ENCODE measurements around the gene FLACC1. TPM values are rescaled to one million over a fixed set of nuclear protein-coding genes. Genes with fewer than 3 reads are reported as not detected.

Gene FLACC1
- 1.2 TPM for total RNA-seq (ENCODE audit: unreplicated experiment)
- long read RNA-seq, result 0 reads

DNA sequence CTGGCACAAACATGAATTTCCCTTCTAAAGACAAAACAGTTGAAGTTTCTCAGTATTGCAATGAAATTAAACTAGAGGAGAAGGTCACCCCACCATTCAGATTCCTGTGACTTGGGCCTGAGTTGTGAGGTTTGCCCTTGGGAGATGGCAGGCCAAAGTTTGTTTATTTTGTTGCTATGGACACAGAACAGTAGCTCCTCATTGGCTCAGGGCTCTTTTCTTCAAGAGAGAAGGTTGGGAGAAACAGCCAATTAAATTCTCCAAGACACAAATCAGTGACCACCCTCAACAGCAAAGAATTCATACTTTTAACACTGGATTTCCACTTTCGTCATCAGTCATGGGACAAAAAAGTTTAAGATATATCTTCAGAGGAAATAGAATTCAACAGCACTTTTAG, at the start of gene FLACC1:
TSS of gene FLACC1 (minus strand) at position 125 of the 400 bp plus-strand sequence. CDS start 5,941 bp downstream, outside the sequence.
- Mint-ChIP-seq H3K4me1 (ENCODE audit: low read depth, unreplicated experiment) (no peaks in the 10 kb centered on the region), H3K27ac (ENCODE audit: unreplicated experiment) (peak within 1 kb of the TSS; percentile 26), H3K4me3 (ENCODE audit: unreplicated experiment) (no peak within 1 kb of the TSS), H3K9me3 (ENCODE audit: unreplicated experiment) (no peaks in the 10 kb centered on the region), H3K36me3 (ENCODE audit: unreplicated experiment) (peaks cover 19% of the 10 kb centered on the region), H3K27me3 (ENCODE audit: unreplicated experiment) (no peaks in the 10 kb centered on the region)
- no peak for DNase-seq
- TF ChIP-seq, protein P1, sequence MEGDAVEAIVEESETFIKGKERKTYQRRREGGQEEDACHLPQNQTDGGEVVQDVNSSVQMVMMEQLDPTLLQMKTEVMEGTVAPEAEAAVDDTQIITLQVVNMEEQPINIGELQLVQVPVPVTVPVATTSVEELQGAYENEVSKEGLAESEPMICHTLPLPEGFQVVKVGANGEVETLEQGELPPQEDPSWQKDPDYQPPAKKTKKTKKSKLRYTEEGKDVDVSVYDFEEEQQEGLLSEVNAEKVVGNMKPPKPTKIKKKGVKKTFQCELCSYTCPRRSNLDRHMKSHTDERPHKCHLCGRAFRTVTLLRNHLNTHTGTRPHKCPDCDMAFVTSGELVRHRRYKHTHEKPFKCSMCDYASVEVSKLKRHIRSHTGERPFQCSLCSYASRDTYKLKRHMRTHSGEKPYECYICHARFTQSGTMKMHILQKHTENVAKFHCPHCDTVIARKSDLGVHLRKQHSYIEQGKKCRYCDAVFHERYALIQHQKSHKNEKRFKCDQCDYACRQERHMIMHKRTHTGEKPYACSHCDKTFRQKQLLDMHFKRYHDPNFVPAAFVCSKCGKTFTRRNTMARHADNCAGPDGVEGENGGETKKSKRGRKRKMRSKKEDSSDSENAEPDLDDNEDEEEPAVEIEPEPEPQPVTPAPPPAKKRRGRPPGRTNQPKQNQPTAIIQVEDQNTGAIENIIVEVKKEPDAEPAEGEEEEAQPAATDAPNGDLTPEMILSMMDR (IDR thresholded peaks at IDR 0.05; ENCODE audit: partially characterized antibody, unreplicated experiment), result no peak

DNA sequence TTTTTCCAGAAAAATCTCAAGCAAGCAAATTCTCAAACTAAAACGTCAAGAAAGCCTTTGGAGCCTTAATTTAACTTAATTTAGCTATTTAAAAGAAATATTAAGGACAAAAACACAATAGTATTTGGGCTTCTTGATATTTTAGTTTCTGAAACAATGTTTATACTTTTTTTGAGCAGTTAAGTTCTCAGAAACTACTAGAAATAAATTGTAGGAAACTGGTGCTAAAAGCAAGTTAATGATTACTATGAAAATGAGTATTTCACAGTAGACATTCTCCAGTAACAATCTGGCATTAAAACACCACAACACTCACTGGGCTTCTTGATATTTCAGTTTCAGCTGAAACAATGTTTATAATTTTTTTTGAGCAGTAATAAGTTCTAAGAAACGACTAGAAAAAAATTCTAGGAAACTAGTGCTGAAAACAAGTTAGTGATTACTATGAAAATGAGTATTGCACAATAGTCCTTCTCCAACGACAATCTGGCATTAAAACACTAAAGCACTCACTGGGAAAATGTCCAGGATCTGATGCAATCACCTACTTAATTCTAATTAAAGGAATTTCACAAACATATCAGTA, 49.0 kb upstream of the FLACC1 start:
- Mint-ChIP-seq H3K9me3 (ENCODE audit: unreplicated experiment) (no peaks in the 10 kb centered on the region), H3K27ac (ENCODE audit: unreplicated experiment) (no peak overlapping the region), H3K36me3 (ENCODE audit: unreplicated experiment) (no peaks in the 10 kb centered on the region), H3K27me3 (ENCODE audit: unreplicated experiment) (no peaks in the 10 kb centered on the region), H3K4me3 (ENCODE audit: unreplicated experiment) (no peak overlapping the region), H3K4me1 (ENCODE audit: low read depth, unreplicated experiment) (no peaks in the 10 kb centered on the region)
- TF ChIP-seq, protein P1 (IDR thresholded peaks at IDR 0.05; ENCODE audit: partially characterized antibody, unreplicated experiment), result no peak
- DNase-seq, result no peak

- Mint-ChIP-seq H3K4me1 (ENCODE audit: low read depth, unreplicated experiment) (no peaks in the 10 kb centered on the region), H3K36me3 (ENCODE audit: unreplicated experiment) (no peaks in the 10 kb centered on the region), H3K27ac (ENCODE audit: unreplicated experiment) (peak overlapping the region; percentile 12), H3K27me3 (ENCODE audit: unreplicated experiment) (no peaks in the 10 kb centered on the region), H3K4me3 (ENCODE audit: unreplicated experiment) (no peak overlapping the region), H3K9me3 (ENCODE audit: unreplicated experiment) (no peaks in the 10 kb centered on the region)
- no peak for DNase-seq
- TF ChIP-seq, protein P1 (IDR thresholded peaks at IDR 0.05; ENCODE audit: partially characterized antibody, unreplicated experiment), result no peak
These were observed 47.6 kb upstream of the FLACC1 start for GRCh38 chr2:201404699-201405280.

GRCh38 chr2:201403880-201404279, 46.7 kb upstream of the FLACC1 start:
- no peak overlapping the region for H3K27ac Mint-ChIP-seq (ENCODE audit: unreplicated experiment)
- no peak overlapping the region for H3K4me3 Mint-ChIP-seq (ENCODE audit: unreplicated experiment)
- no peak for DNase-seq
- H3K27me3 Mint-ChIP-seq (ENCODE audit: unreplicated experiment), result no peaks in the 10 kb centered on the region
- H3K4me1 Mint-ChIP-seq (ENCODE audit: low read depth, unreplicated experiment), result no peaks in the 10 kb centered on the region
- TF ChIP-seq, protein P1 (IDR thresholded peaks at IDR 0.05; ENCODE audit: partially characterized antibody, unreplicated experiment), result no peak
- H3K9me3 Mint-ChIP-seq (ENCODE audit: unreplicated experiment), result no peaks in the 10 kb centered on the region
- no peaks in the 10 kb centered on the region for H3K36me3 Mint-ChIP-seq (ENCODE audit: unreplicated experiment)

Data from glutamatergic neuron (in vitro differentiated cells).